Kidney epithelial cell (primary cell): ENCODE data around the gene ZFYVE19. TPM values are rescaled to one million over a fixed set of nuclear protein-coding genes. Genes with fewer than 3 reads are reported as not detected.
A peak's percentile ranks its signal among the peaks of the same experiment; 100 is the strongest.

Experiments used
- DNase-seq: peaks from one replicate; pipeline ENCODE4 v3.0.0-alpha.2; 2010; ENCODE audit warnings: low read depth
- H3K27me3 ChIP-seq: 2 replicates; pipeline ENCODE4 v1.6.0; 2011; ENCODE audit warnings: low read length; ENCODE audit not compliant: control insufficient read depth, insufficient read depth
- H3K36me3 ChIP-seq: 2 replicates; pipeline ENCODE4 v1.5.1; 2011; ENCODE audit warnings: low read length; ENCODE audit not compliant: control insufficient read depth, insufficient read depth
- H3K4me3 ChIP-seq: 2 replicates; pipeline ENCODE4 v1.5.1; 2011; ENCODE audit warnings: low read depth, mild to moderate bottlenecking, control low read depth, low read length
- CTCF ChIP-seq: IDR thresholded peaks from 2 replicates; pipeline ENCODE4 v1.5.1; 2011; ENCODE audit warnings: mild to moderate bottlenecking, moderate library complexity, low read length, control low read depth, inconsistent platforms; ENCODE audit not compliant: insufficient read depth, poor library complexity, severe bottlenecking
- total RNA-seq: library from RNA; depleted of rRNA; stranded (reverse); fragments of >200 nt; gene quantifications from 2 replicates; pipeline ENCODE4 v1.2.3, GENCODE V29; 2015

Gene ZFYVE19, protein sequence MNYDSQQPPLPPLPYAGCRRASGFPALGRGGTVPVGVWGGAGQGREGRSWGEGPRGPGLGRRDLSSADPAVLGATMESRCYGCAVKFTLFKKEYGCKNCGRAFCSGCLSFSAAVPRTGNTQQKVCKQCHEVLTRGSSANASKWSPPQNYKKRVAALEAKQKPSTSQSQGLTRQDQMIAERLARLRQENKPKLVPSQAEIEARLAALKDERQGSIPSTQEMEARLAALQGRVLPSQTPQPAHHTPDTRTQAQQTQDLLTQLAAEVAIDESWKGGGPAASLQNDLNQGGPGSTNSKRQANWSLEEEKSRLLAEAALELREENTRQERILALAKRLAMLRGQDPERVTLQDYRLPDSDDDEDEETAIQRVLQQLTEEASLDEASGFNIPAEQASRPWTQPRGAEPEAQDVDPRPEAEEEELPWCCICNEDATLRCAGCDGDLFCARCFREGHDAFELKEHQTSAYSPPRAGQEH
- total RNA-seq, result 21.8 and 34.7 TPM in 2 replicates

DNA sequence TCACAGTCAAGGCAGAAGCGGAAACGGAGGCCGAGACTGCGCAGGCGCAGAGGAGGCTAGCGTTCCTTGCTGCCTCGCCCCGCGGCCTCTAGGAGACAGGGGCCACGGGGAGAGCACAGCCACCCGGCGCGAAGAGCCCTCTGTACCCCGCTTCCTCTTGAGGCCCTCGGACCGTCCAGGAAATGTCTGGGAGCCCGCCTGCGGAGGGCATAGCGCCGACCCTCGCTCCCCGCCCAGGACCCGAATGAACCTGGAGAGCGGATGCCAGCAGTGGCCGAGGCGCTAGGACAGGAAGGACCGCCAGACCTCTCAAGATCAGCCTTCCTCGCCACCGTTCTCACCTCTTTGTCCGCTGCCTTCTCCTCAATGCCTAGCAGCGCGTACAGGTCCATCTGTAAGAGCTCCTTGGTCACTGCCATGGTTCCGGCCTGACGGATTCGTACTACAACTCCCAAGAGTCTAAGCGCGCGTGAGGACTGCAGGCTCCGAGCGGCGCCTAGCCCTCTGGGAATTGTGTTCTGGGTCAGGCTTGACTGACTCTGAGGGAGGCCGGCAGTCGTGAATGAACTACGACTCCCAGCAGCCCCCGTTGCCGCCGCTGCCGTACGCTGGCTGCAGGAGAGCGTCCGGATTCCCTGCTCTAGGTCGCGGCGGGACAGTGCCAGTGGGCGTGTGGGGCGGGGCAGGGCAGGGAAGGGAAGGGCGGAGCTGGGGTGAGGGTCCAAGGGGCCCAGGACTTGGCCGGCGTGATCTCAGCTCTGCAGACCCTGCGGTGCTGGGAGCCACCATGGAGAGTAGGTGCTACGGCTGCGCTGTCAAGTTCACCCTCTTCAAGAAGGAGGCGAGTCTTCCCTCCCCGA, at the start of gene ZFYVE19, which contains the start of gene DNAJC17:
TSS of gene ZFYVE19 (plus strand) at position 62 of the 860 bp plus-strand sequence. CDS start at position 563, 501 bp downstream.
TSS of gene DNAJC17 (minus strand) at position 446 of the 860 bp plus-strand sequence. CDS start at position 419, 27 bp downstream.
- H3K27me3 ChIP-seq, result no peaks in the 10 kb centered on the region
- peak; percentile 93 for DNase-seq
- H3K4me3 ChIP-seq, result peak within 1 kb of the TSS; percentile 94
- TF ChIP-seq CTCF, result no peak
- H3K36me3 ChIP-seq, result no peaks in the 10 kb centered on the region

GRCh38 chr15:40759961-40760360, 46.9 kb upstream of the ZFYVE19 start:
- Histone ChIP-seq H3K27me3 (no peaks in the 10 kb centered on the region), H3K36me3 (no peaks in the 10 kb centered on the region), H3K4me3 (no peak overlapping the region)
- no peak for DNase-seq
- TF ChIP-seq CTCF, result no peak

- DNase-seq, result no peak
- no peaks in the 10 kb centered on the region for H3K36me3 ChIP-seq
- H3K4me3 ChIP-seq, result peak overlapping the region; percentile 58
- TF ChIP-seq CTCF, result no peak
- no peaks in the 10 kb centered on the region for H3K27me3 ChIP-seq
Measured at GRCh38 chr15:40762919-40763800, 43.7 kb upstream of the ZFYVE19 start.

DNA sequence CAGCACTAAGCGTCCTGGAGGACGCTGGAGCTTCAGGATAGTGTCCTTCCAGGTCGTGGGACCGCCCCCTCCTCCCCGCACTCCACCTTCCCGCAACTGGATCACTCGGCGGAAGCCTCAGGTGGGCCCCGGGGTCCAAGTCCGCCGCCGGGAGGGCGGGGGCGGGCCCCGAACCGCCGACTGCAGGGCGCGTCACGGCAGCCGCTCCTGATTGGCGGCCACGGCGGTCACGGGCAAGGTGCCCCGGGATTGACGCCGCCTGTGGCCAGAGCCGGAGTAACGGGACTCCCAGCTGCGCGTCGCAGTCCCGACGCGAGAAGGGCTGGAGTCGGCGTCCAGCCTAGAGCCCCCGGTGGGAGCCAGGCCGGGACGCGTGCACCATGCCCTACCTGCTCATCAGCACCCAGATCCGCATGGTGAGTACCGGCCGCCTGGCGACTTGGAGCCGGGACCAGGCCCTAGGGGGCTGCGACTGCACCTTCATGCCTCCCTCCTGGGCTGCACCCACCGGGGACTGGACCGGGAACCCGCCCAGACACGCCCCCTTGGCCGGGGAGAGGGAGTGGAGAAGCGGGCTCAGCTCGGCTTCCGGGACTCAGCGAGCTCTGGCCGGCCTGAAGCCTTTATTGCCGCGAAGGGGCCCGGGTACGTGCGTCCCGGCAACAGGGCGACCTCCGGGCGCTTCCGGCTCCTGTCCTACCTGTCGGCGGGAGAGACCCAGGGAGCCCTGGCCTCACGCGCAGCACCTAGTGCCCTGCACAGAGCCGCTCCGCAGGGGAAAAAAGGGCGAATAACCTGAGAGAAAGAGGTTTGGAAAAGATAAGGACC, 42.9 kb upstream of the ZFYVE19 start, which contains the start of gene GCHFR:
TSS of gene GCHFR (plus strand) at position 268 of the 828 bp plus-strand sequence. CDS start at position 381, 113 bp downstream.
- Histone ChIP-seq H3K4me3 (peak within 1 kb of the TSS; percentile 58), H3K36me3 (no peaks in the 10 kb centered on the region), H3K27me3 (no peaks in the 10 kb centered on the region)
- TF ChIP-seq CTCF, result peak; percentile 13
- no peak for DNase-seq
